OCI-LY3 (cell line): ENCODE results near the gene SLC7A5.

ENCODE experiments used
- H2AFZ ChIP-seq: fragments of 200-600, 300-600 bp; shearing (Covaris generic); 2 replicates; pipeline ENCODE4 v1.6.0; 2014; ENCODE audit warnings: antibody characterized with exemption, low read depth, low read length
- H3K27ac ChIP-seq: fragments of 200-600, 300-600 bp; sonication (generic); 2 replicates; pipeline ENCODE4 v1.5.1; 2014; ENCODE audit warnings: mild to moderate bottlenecking, low read length, moderate library complexity, mixed read lengths
- H3K27me3 ChIP-seq: fragments of 200-600, 300-600 bp; sonication (generic); 2 replicates; pipeline ENCODE4 v1.6.1; 2014; ENCODE audit warnings: low read depth, low read length, mixed read lengths
- H3K36me3 ChIP-seq: fragments of 200-600, 300-600 bp; sonication (generic); replicated peaks from 2 replicates; pipeline ENCODE3; 2014; ENCODE audit warnings: low read depth, low read length, mixed read lengths
- H3K4me1 ChIP-seq: fragments of 300-600, 200-600 bp; sonication (generic); 2 replicates; pipeline ENCODE4 v1.6.1; 2014; ENCODE audit warnings: low read length, mixed read lengths
- H3K4me2 ChIP-seq: fragments of 200-600, 300-600 bp; sonication (generic); 2 replicates; pipeline ENCODE4 v1.6.1; 2014; ENCODE audit warnings: low read length, mixed read lengths
- H3K4me3 ChIP-seq: fragments of 300-600, 200-600 bp; sonication (generic); 2 replicates; pipeline ENCODE4 v1.5.1; 2014; ENCODE audit warnings: antibody characterized with exemption, mild to moderate bottlenecking, low read length, moderate library complexity
- H3K79me2 ChIP-seq: fragments of 300-600, 200-600 bp; shearing (Covaris generic); 2 replicates; pipeline ENCODE4 v1.6.1; 2014; ENCODE audit warnings: mild to moderate bottlenecking, low read length, mixed read lengths
- H3K9ac ChIP-seq: fragments of 300-600, 200-600 bp; shearing (Covaris generic); 2 replicates; pipeline ENCODE4 v1.6.0; 2014; ENCODE audit warnings: mild to moderate bottlenecking, low read length, moderate library complexity
- H3K9me3 ChIP-seq: fragments of 200-600, 300-600 bp; shearing (Covaris generic); 2 replicates; pipeline ENCODE4 v1.6.1; 2014; ENCODE audit warnings: low read length, mixed read lengths; ENCODE audit not compliant: insufficient read depth
- H4K20me1 ChIP-seq: fragments of 200-600, 300-600 bp; sonication (generic); 2 replicates; pipeline ENCODE4 v1.6.1; 2016; ENCODE audit warnings: low read length, mixed read lengths; ENCODE audit not compliant: insufficient read depth
- EZH2phosphoT487 ChIP-seq: fragments of 200-600 bp; shearing (Covaris generic); IDR thresholded peaks from 2 replicates; pipeline ENCODE4 v1.6.1; 2018; ENCODE audit warnings: antibody characterized with exemption, mixed run types, low read depth
- TF ChIP-seq, protein P1 (sequence below): fragments of 200-600, 300-600 bp; sonication (generic); IDR thresholded peaks from 2 replicates; pipeline ENCODE4 v1.5.1; 2014; ENCODE audit warnings: antibody characterized with exemption, low read length, low read depth

Gene SLC7A5

DNA sequence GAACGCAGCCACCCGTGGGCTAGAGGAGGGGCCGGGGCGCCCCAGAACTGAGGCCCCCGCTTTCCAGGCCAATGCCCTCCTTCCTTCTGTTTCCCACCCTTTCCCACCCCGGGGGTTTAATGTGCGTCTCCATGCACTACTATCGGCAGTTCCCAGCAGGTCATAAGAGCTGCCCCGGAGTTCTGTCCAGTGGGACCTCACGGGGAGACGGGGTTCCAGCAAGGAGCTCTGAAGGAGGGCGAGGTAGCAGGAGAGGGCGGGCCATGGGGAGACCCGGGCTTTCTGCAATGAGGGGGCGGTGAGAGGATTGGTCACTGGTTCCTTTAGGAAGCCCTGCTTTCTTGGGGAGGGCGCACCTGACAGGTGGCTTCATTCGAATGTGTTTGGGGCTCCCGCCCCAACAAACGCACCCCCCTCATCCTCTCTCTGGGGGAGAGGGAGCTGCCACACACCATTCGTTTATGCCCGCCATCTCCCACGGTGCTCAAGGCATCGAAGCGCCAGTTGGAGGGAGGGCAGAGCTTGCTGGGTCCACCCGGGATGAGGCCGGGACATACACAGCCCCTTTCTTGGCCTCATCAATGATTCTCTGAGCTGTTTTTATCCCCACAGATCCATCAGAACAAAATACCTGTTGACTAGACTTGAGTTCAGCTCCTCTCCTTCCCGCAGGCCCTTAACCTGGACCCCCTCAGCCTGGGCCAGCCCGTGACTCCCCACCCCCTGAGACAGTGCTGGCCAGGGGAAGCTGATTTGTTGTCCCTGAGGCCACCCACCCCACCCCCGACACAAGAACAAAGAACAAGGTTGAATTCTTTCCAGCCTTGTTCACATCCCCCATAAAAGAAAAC lies 44.1 kb downstream of the SLC7A5 start:
- H2AFZ ChIP-seq = no peak overlapping the region
- peaks cover 8% of the 10 kb centered on the region for H3K36me3 ChIP-seq
- no peaks in the 10 kb centered on the region for H3K9me3 ChIP-seq
- H3K27ac ChIP-seq = no peak overlapping the region
- H4K20me1 ChIP-seq = peaks cover 11% of the 10 kb centered on the region
- TF ChIP-seq, protein P1, sequence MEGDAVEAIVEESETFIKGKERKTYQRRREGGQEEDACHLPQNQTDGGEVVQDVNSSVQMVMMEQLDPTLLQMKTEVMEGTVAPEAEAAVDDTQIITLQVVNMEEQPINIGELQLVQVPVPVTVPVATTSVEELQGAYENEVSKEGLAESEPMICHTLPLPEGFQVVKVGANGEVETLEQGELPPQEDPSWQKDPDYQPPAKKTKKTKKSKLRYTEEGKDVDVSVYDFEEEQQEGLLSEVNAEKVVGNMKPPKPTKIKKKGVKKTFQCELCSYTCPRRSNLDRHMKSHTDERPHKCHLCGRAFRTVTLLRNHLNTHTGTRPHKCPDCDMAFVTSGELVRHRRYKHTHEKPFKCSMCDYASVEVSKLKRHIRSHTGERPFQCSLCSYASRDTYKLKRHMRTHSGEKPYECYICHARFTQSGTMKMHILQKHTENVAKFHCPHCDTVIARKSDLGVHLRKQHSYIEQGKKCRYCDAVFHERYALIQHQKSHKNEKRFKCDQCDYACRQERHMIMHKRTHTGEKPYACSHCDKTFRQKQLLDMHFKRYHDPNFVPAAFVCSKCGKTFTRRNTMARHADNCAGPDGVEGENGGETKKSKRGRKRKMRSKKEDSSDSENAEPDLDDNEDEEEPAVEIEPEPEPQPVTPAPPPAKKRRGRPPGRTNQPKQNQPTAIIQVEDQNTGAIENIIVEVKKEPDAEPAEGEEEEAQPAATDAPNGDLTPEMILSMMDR = no peak
- TF ChIP-seq EZH2phosphoT487 = no peak
- H3K27me3 ChIP-seq = peaks cover 19% of the 10 kb centered on the region
- H3K79me2 ChIP-seq = no peaks in the 10 kb centered on the region
- H3K4me1 ChIP-seq = peaks cover 18% of the 10 kb centered on the region
- no peak overlapping the region for H3K9ac ChIP-seq
- H3K4me2 ChIP-seq = no peak overlapping the region
- no peak overlapping the region for H3K4me3 ChIP-seq

DNA sequence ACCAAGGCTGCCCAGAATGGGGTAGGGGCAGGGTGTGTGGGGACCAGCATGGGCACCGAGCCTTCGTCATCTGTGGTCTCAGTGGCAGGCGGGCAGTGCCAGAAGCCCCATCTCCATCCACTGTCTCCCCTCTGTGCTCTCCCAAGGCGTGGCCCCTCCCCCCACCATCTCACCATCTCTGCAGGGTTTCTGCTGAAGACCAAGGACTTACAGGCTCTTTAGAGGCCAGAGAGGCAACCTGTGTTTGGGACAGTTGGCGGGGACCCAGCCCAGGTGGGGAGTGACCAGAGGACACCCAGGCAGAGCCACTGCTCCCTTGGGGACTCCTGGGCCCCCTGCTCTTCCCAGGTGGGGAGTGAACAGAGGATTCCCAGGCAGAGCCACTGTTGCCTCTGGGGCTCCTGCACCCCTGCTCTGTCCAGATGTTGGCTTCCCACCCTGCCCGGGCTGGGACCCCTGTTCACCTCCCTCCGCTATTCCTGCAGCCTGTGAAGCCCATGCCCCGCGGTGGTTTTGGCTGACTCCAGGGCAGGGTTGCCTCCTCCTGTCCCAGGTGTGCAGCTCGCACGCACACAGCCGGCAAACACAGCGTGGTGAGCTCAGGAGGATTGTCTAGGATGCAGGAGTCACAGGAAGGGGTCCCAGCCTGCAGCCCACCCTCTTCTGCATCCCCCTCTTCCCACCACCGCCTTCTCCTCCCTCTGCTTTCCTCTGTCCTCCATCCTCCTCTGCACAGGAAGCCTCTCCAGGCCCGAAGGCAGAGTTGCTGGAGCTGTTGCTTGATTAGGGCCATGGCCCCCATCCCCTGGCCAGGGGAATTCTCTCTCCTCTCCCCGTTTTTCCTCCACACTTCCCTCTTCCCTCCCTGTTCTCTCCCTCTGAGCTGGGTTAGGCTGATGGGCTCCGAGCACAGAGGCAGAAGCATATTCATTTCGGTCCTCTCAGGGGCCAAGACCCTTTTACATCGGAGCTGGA lies 45.0 kb downstream of the SLC7A5 start:
- no peaks in the 10 kb centered on the region for H3K9me3 ChIP-seq
- H3K79me2 ChIP-seq = no peaks in the 10 kb centered on the region
- H3K36me3 ChIP-seq = no peaks in the 10 kb centered on the region
- H2AFZ ChIP-seq = no peak overlapping the region
- no peak overlapping the region for H3K9ac ChIP-seq
- no peak overlapping the region for H3K4me3 ChIP-seq
- H3K4me2 ChIP-seq = no peak overlapping the region
- TF ChIP-seq, protein P1 = no peak
- no peak for TF ChIP-seq EZH2phosphoT487
- H3K27ac ChIP-seq = no peak overlapping the region
- peaks cover 2% of the 10 kb centered on the region for H4K20me1 ChIP-seq
- H3K27me3 ChIP-seq = peaks cover 19% of the 10 kb centered on the region
- H3K4me1 ChIP-seq = peaks cover 14% of the 10 kb centered on the region

DNA sequence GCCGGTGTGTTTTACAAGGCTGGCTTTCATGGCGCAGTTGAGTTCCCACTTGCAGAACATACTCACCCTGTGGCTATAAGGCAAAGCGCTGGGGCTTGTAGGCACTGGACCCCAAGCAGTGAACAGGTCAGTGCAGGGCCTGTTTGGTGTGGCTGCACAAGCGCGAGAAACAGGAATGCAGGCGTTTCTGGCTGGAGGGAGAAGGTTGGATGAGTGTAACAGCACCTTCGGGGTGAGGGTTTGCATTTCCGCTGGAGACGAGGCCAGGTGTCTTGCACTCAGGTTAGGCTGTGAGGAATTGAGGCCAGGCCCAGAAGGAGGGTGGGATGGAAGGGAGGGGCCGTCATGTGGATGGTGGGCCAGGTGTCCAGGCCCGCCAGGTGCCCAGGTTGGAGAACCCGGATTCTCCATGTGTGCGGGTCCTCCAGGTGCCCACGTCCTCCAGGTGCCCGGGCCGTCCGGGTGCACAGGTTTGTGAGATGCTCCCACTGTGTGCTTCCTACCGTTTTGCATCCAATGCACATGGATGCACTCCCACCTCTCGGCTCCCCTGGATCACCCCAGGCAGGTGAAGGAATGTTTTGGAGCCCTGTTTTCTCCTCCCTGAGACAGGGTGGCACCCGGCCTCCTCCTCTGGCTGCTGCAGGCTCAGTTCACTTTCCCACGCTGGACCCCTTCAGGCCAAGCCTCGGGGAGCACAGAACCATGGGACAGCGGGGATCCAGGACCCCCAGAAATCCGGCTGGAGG lies 46.0 kb downstream of the SLC7A5 start:
- Histone ChIP-seq H3K9me3 (peaks cover 6% of the 10 kb centered on the region; the same call in 1 of the 2 replicates), H3K36me3 (no peaks in the 10 kb centered on the region), H2AFZ (no peak overlapping the region), H3K27ac (no peak overlapping the region), H3K27me3 (peaks cover 19% of the 10 kb centered on the region), H3K9ac (no peak overlapping the region), H3K79me2 (no peaks in the 10 kb centered on the region), H3K4me2 (no peak overlapping the region), H3K4me1 (peaks cover 5% of the 10 kb centered on the region), H4K20me1 (no peaks in the 10 kb centered on the region), H3K4me3 (no peak overlapping the region)
- TF ChIP-seq, protein P1 = no peak
- no peak for TF ChIP-seq EZH2phosphoT487
